ENCODE data around the gene FHIT.

The FHIT gene

DNA sequence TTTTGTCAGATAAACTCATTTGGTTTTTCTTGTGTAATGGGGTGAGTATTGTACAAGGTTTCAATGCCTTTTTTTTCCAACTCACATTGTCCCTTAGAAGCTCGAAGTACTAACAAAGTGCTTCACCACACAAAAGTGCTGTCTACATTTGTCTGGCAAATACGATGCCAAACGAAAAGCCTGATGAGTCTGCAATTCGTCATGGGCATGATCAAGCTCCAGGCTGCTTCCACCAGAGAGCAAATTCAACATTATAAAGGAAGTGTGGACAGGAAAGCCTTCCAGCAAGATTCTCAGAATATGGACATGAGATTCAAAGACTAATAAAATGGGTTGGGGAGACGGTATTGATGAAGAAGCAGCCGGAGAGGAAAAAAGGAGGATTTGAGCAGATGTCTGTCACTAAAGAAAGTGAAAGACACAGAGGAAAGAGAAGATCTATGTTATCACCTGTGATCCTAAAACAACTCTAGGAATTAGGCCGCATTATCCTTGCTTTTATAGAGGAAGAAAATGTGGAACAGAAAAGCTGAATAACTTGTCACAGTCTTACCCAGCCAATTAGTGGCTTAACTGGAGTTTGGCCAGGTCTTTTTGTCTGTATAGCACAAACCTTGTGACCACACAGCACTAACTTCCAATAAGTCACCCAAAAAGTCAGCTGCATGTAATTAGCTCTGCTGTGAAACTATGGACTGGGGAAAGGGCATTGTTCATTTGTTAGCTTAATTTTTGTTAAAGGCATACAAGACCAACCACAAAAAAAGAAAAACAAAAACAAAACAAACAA is 494.8 kb downstream of the FHIT start:
- no peak for DNase-seq

DNA sequence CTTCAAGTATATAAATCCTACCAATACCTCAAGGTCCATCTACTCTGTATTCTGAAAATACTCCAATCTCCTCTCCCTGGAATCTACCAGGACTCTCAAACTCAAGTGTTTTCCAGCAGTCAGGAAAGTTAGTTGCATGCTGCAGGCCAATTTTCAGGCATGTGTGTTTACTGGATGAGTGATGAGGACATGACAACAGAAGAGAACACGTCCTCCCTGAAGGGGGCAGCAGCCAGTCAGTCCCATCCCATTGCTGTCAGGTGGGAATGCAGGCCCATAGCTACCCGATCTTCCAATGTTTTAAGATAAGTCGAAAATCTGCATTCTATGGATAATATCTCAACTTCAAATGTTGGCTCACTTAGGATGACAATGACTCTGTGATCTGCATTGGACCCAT is 496.2 kb downstream of the FHIT start:
- no peak for DNase-seq

DNA sequence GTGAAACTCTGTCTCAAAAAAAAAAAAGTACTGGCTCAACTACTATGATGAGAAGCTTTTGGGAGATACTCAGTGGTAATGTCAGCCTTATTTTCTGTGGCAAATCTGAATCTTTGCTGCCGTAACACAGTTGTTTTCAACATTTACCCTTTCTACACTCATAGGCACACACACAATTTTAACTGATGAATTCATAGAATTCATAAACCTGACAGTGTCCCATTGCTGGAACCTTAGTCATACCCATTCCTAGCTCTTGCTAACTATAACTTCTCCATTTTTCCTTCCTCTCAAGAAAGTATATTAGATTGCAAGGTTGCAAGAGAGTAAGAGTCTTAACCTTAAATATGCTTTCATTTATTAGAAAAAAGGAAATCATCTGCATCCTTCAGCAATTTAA is 496.6 kb downstream of the FHIT start:
- no peak for DNase-seq

DNA sequence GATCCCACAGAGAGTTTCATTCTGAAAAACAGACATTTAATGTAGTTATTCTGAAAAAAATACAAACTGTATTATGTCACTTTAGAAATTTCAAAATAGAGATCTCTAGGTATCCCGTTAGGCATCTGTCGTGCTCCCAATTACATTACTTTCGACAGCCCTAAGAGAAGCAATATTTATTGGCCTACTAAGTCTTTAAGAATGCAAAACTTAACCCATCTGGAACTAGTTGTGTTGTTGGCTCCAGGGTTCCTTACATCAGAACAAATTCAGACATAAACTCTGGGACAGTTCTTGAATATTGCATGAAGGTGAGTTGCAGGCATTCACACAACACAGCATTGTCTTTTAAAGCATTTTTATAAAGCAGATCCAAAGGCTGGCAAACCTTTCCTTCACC is 498.4 kb downstream of the FHIT start:
- DNase-seq: no peak

DNA sequence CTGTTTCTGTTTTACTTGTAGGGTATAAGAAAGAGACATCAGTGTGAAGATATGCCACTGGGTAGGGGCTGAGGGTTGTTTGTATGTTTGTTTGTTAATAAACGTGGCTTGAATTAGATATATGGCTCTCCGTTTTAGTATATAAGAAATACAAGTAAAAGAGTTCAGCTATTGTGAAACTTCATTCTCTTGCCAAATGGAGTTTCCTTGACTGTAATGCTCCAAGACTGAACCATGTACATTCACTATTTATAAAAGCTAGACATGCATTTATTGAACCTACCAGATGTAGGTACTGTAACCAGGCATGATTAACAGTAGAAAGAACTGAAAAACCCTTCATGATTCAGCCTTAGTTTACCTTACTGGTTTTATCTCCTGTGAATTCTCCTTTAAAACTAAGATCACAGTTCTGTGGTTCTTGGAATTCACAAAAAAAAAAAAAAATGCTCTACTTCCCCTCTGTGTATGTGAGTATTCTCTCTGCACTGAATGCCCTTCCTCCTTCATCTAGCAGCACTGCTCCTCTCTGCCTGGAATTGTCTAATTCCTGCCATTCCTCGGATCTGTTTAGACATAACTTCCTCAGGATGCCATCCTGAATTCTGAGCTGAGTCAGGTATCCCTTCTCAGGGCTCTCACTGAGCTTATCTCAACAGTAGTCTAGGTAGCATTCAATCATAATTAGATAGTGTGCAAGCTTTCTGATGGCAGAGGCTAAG is 504.4 kb downstream of the FHIT start:
- DNase-seq: no peak

- no peak for DNase-seq
Measured at GRCh38 chr3:60746043-60746638, 505.1 kb downstream of the FHIT start.

DNA sequence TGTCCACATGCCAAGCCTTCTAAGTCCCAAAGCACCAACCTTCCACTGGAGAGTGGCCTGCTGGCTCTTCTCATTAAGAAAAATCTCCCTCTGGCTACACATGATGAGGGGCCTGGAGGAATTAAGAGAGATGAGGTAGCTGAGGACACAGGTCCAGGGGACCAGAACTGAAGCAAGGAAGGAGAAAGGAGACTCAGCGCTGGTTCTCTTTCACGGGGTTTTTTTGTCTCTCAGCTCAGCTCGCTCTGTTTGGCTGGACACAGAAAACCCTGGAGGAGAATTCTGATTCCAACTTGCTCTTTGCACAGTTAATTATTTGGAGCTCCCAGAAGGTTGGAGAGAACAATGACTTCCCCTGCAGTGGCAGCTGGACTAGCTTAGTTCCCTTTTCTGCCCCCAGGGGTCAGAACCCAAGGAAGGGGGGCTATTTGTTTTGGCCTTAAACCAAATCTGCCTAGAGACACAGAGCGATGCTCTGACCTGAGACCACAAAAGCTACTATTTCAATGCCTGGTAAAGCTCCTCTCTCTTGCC is 507.6 kb downstream of the FHIT start:
- no peak for DNase-seq

DNA sequence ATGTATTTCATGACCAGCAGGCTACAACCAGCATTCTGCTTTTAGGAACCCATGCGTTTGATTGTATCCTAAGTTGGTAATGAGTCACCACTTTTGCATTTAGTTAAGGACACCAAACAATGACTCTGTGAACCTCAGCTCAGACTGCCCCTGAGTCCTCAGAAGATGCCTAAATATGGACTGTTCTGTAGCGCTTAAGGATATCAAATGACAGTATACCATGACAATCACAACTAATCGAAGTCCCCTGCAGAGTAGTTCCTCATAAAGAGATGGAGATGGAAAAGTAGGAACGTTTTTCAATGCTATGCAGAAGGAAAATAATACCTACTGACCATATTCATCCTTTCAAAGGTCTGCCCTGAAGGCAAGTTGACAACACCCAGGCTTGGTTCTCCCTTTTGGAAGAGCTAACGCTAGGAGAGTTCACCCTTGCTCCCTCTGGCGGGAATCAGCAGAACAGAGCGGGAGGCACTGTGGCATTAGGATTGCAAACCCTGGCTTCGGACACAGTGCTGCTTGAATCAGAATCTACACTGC is 508.6 kb downstream of the FHIT start:
- no peak for DNase-seq

- no peak for DNase-seq
Measured at GRCh38 chr3:60737633-60738399, 513.4 kb downstream of the FHIT start.

DNA sequence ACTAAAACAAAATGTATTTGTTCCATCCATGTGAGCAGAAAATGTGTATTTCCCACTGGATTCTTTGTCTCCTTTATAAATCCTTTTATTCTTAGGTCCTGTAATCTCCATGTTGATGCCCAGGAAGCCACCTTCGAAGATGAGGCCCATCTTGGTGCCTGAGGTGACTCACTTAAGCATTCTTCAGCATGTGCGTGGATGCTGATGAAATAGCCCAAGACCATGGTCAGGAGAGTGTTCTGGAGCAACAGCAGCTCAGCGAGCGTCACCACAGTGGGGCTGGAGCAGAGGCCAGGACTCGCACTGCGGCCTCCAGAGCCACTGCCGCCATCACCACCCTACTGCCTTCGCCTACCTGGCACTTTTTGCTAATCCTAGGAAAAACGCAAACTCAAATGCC is 520.9 kb downstream of the FHIT start:
- DNase-seq: no peak

DNA sequence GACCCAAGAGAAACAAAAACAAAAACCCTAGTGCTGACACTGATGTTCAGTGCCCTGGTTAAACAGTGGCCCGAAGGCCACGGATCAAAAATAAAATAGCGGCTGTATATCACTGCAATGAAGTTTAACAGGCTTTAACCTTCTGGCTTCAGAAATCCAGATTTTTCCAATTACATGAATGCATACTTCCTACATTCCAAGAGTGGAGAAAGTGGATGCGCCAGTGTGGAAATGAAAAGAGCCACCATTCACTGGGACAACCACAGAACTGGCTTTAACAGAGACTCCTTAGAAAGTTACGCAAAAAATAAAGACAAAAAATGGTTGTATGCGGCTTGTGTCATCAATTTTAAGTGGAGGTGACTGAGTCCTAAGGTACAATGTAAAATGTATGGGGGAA is 522.2 kb downstream of the FHIT start:
- DNase-seq: no peak

DNA sequence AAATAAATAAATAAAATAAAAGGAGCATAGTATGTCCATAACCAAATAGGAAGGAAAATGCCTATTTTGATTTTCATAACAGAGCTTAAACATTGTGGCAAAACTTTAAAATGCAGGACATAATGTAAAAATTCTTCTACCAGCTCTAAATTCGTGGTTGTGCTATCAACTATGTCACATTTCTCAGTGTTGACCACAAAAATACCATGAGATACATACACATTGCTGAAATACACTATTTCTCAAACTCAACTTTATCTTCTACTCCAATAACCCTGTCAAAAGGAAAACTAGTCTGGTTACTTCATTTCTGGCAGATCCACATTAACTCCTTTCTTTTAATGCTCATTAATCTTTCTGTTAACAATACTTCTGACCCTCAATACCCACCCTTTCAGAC is 523.2 kb downstream of the FHIT start:
- DNase-seq: no peak

- no peak for DNase-seq
Measured at GRCh38 chr3:60720736-60721135, 530.5 kb downstream of the FHIT start.

DNA sequence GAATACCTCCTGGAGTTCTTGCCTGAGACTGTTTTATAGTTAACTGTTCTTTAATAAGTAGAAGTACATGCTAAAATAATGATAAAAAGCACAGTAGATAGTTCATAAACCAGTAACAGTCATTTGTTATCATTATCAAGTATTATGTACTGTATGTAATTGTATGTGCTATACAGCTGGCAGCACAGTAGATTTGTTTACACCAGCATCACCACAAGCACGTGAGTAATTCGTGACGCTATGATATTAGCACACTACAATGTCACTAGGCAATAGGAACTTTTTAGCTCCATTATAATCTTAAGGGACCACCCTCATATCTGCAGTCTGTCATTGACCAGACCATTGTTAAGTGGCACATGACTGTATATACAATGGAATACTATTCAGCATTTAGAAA is 534.7 kb downstream of the FHIT start:
- DNase-seq: no peak

DNA sequence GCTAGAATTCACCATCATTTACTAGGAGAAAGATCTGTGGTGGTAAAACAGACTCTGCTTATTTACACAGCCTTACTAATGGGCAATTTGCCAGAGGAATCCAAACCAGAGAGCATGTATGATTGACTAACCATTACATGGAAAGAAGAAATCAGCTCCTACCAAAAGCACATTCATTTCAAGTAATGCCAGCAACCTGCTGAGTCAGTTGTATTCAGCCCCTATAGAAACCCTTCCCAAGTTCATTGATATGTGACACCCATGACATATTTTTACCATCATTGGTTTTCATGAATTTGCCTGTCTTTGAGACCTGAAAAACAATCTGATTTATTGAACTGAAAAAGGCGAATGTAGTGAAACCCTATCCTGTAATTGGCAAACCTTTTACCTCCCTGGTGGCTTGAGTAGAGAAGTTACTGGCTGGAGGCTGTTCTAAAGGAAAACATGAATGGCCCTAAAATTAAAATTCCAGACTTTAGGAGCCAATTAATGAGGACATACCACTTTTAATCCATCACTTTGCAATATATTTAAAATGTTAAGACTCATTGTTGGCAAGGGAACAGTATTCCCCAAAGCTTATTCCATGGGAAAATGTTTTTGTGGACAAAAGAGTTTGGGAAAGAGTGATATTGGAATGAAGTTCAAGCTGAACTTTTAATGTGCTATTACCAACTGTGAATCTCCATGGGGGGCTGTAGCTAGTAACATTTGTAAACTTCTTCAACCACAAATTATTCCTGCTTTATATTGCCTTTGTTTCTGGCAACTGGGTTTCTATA is 542.9 kb downstream of the FHIT start:
- DNase-seq: no peak

DNA sequence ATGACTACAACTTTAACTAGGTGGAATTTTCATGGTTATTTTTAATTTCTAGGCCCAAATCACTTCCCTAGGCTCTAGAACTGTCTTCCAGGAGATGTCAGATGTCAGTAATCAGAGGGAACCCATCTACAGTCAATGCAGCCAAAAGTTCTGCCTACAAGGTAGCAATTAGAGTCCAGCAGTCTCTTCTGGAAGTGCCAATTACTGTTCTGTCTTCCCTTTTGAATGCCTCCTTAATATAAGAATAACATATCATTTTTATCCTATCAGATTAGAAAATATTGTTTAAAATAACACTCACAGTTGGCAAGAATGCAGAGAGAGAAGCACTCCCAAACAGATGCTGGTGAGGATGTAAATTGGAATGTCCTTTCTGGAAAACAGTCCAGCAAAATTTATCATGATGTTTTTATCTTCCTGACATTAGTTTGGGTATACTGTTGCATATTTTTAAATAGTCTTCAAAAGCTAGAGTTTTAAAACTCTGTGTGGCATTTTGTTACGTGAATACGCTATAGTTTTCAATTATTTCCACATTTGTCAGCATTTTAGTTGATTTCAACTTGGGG is 543.7 kb downstream of the FHIT start:
- no peak for DNase-seq

- no peak for DNase-seq
Measured at GRCh38 chr3:60703956-60704736, 547.1 kb downstream of the FHIT start.

GRCh38 chr3:60703008-60703407 is 548.2 kb downstream of the FHIT start:
- no peak for DNase-seq

GRCh38 chr3:60698117-60698516 is 553.1 kb downstream of the FHIT start:
- no peak for DNase-seq

- no peak for DNase-seq
Measured at GRCh38 chr3:60697132-60697531, 554.1 kb downstream of the FHIT start.
